ENCODE results near the gene STIM2. TPM values are rescaled to one million over a fixed set of nuclear protein-coding genes. Genes with fewer than 3 reads are reported as not detected.

Gene STIM2
- total and polyA plus RNA-seq, 2 donors (not counting 1 experiment from before 2014, with no cell fraction given), result 48.6 to 96.0 TPM

GRCh38 chr4:26859762-26860156 lies 882 bp upstream of the STIM2 start:
- Mint-ChIP-seq H3K27ac (peak overlapping the region; percentile 99), H3K4me1 (peaks cover 55% of the 10 kb centered on the region), H3K4me3 (peak overlapping the region; percentile 100), H3K27me3 (no peaks in the 10 kb centered on the region), H3K9me3 (ENCODE audit: insufficient read depth) (no peaks in the 10 kb centered on the region)
- Histone ChIP-seq H2AFZ (ENCODE audit: insufficient read depth, low read depth, low read length, poor library complexity, severe bottlenecking) (peak overlapping the region; percentile 84), H3K27ac (ENCODE audit: low read length in 2 of 2) (peak overlapping the region; percentile 67 to 77), H3K36me3 (replicated peaks in 1 of 2; ENCODE audit: control extremely low read depth in 1 of 2, control insufficient read depth in 1 of 2, extremely low read depth in 1 of 2, insufficient read depth in 2 of 2, low read length in 1 of 2) (no peaks in the 10 kb centered on the region), H4K20me1 (ENCODE audit: control insufficient read depth, insufficient read depth, low read length, poor library complexity, severe bottlenecking) (peaks cover 6% of the 10 kb centered on the region), H3K4me2 (replicated peaks; ENCODE audit: low read depth, low read length, poor library complexity, severe bottlenecking) (peak overlapping the region; percentile 96), H3K4me1 (ENCODE audit: control insufficient read depth in 2 of 2, insufficient read depth in 2 of 2, low read length in 2 of 2) (peaks cover 33 to 51% of the 10 kb centered on the region in 2 donors), H3K79me2 (ENCODE audit: control insufficient read depth, insufficient read depth, low read length) (peaks cover 54% of the 10 kb centered on the region), H3K4me3 (ENCODE audit: control extremely low read depth in 1 of 5, extremely low read depth in 1 of 5, insufficient read depth in 1 of 5, low read depth in 2 of 5, low read length in 4 of 5) (peak overlapping the region; percentile 52 to 94 (median 80)), H3K27me3 (replicated peaks in 1 of 4; ENCODE audit: control extremely low read depth in 1 of 4, control insufficient read depth in 3 of 4, insufficient read depth in 4 of 4, low read length in 3 of 4) (no peaks in the 10 kb centered on the region), H3K9ac (ENCODE audit: low read length) (peak overlapping the region; percentile 78), H3K9me3 (ENCODE audit: control extremely low read depth in 1 of 3, control insufficient read depth in 2 of 3, insufficient read depth in 1 of 3, low read length in 2 of 3) (no peaks in the 10 kb centered on the region)
- 72% methylated on average over 4 of the region's 5 CpGs for WGBS (ENCODE audit: insufficient coverage)
- TF ChIP-seq EZH2 (IDR thresholded peaks at IDR 0.05; ENCODE audit: borderline replicate concordance, insufficient read depth, low read depth, low read length, poor library complexity, severe bottlenecking), result no peak
- no peak for ATAC-seq (ENCODE audit: low read depth)
- intact Hi-C loops (cut with micrococcal nuclease), result loop anchor here (1.0 to 5.0 kb wide), 4 partner anchors 38 to 276 kb away; no protein-coding TSS in a partner anchor
- no peak for DNase-seq
- CTCF ChIA-PET, result interaction anchor here (1.0 to 3.6 kb wide), 8 partner anchors 24 to 150 kb away, joined by 3 to 26 read pairs (median 8); no protein-coding TSS in a partner anchor
- POLR2A ChIA-PET, result interaction anchor here (1.2 to 3.6 kb wide), 3 partner anchors 25 to 133 kb away, joined by 3 to 66 read pairs (median 13); no protein-coding TSS in a partner anchor

DNA sequence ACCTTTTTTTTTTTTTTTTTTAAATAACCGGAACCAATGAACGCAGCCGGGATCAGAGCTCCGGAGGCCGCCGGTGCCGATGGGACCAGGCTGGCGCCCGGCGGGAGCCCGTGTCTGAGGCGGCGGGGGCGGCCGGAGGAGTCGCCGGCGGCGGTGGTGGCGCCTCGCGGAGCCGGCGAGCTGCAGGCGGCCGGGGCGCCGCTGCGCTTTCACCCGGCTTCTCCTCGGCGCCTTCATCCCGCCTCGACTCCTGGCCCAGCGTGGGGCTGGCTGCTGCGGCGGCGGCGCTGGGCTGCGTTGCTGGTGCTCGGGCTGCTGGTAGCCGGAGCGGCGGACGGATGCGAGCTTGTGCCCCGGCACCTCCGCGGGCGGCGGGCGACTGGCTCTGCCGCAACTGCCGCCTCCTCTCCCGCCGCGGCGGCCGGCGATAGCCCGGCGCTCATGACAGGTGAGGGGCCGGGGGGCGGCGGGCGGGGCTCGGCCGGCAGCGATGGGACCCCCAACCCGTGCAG lies 337 bp downstream of the STIM2 start:
- no peaks in the 10 kb centered on the region for H3K36me3 ChIP-seq (replicated peaks in 1 of 2; ENCODE audit: control extremely low read depth in 1 of 2, control insufficient read depth in 1 of 2, extremely low read depth in 1 of 2, insufficient read depth in 2 of 2, low read length in 1 of 2)
- H2AFZ ChIP-seq (ENCODE audit: insufficient read depth, low read depth, low read length, poor library complexity, severe bottlenecking), result peak overlapping the region; percentile 54
- H3K4me3 ChIP-seq (ENCODE audit: control extremely low read depth in 1 of 5, extremely low read depth in 1 of 5, insufficient read depth in 1 of 5, low read depth in 2 of 5, low read length in 4 of 5), result peak overlapping the region in 4 of 5 experiments; percentile 75 to 89 (median 80)
- DNase-seq (peak; percentile 80), ATAC-seq (ENCODE audit: low read depth) (peak; percentile 4)
- Mint-ChIP-seq H3K27ac (peak overlapping the region; percentile 99), H3K4me3 (peak overlapping the region; percentile 100), H3K4me1 (peaks cover 63% of the 10 kb centered on the region), H3K27me3 (no peaks in the 10 kb centered on the region), H3K9me3 (ENCODE audit: insufficient read depth) (no peaks in the 10 kb centered on the region)
- peaks cover 66% of the 10 kb centered on the region for H3K79me2 ChIP-seq (ENCODE audit: control insufficient read depth, insufficient read depth, low read length)
- TF ChIP-seq EZH2 (IDR thresholded peaks at IDR 0.05; ENCODE audit: borderline replicate concordance, insufficient read depth, low read depth, low read length, poor library complexity, severe bottlenecking), result no peak
- TF ChIP-seq, protein P1, sequence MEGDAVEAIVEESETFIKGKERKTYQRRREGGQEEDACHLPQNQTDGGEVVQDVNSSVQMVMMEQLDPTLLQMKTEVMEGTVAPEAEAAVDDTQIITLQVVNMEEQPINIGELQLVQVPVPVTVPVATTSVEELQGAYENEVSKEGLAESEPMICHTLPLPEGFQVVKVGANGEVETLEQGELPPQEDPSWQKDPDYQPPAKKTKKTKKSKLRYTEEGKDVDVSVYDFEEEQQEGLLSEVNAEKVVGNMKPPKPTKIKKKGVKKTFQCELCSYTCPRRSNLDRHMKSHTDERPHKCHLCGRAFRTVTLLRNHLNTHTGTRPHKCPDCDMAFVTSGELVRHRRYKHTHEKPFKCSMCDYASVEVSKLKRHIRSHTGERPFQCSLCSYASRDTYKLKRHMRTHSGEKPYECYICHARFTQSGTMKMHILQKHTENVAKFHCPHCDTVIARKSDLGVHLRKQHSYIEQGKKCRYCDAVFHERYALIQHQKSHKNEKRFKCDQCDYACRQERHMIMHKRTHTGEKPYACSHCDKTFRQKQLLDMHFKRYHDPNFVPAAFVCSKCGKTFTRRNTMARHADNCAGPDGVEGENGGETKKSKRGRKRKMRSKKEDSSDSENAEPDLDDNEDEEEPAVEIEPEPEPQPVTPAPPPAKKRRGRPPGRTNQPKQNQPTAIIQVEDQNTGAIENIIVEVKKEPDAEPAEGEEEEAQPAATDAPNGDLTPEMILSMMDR (IDR thresholded peaks at IDR 0.05), result no peak
- POLR2A ChIA-PET, result interaction anchor here (0.5 to 3.6 kb wide), 8 partner anchors 24 to 506 kb away, joined by 3 to 66 read pairs (median 5); partner anchors contain the start of gene TBC1D19
- H3K9me3 ChIP-seq (ENCODE audit: control extremely low read depth in 1 of 3, control insufficient read depth in 2 of 3, insufficient read depth in 1 of 3, low read length in 2 of 3), result no peaks in the 10 kb centered on the region
- H3K4me1 ChIP-seq (ENCODE audit: control insufficient read depth in 2 of 2, insufficient read depth in 2 of 2, low read length in 2 of 2), result peaks cover 40 to 63% of the 10 kb centered on the region in 2 donors
- peak overlapping the region; percentile 96 for H3K4me2 ChIP-seq (replicated peaks; ENCODE audit: low read depth, low read length, poor library complexity, severe bottlenecking)
- H3K9ac ChIP-seq (ENCODE audit: low read length), result peak overlapping the region; percentile 78
- H4K20me1 ChIP-seq (ENCODE audit: control insufficient read depth, insufficient read depth, low read length, poor library complexity, severe bottlenecking), result peaks cover 17% of the 10 kb centered on the region
- CTCF ChIA-PET, result interaction anchor here (0.7 to 3.6 kb wide), 14 partner anchors 24 to 149 kb away, joined by 3 to 26 read pairs (median 3); no protein-coding TSS in a partner anchor
- peak overlapping the region; percentile 77 to 86 for H3K27ac ChIP-seq (ENCODE audit: low read length in 2 of 2)
- no peaks in the 10 kb centered on the region for H3K27me3 ChIP-seq (replicated peaks in 1 of 4; ENCODE audit: control extremely low read depth in 1 of 4, control insufficient read depth in 3 of 4, insufficient read depth in 4 of 4, low read length in 3 of 4)
- intact Hi-C loops (cut with micrococcal nuclease), result loop anchor here (1.0 to 5.0 kb wide), 7 partner anchors 23 to 278 kb away; no protein-coding TSS in a partner anchor
- WGBS (ENCODE audit: insufficient coverage), result under 1% methylated on average over 70 of the region's 70 CpGs

All from B cell (primary cell).